ENCODE results near the gene TP53I11. TPM values are rescaled to one million over a fixed set of nuclear protein-coding genes. Genes with fewer than 3 reads are reported as not detected.

TP53I11 gene
- total RNA-seq, 1 experiment from 2014 or later: 42.4 TPM

DNA sequence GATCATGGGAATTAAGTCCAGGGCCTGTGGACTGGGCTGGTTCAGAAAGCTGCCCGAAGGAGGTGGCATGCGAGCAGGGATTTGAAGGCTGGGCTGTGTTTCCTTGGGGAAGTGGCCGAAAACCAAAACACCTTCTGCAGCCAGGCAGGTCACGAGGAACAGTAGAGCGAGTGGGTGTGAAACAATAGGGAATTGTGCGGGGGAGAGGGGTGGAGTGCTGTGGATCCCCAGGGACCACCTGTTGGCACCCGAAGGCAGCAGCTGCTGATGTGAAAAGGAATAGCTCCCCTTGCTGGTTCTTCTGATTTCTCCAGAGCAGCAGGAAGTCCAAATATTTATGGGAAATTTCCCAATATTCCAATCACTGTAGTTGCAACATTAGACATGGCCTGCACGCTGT lies 24.6 kb downstream of the TP53I11 start:
- DNase-seq (ENCODE audit: low spot score) (no peak), ATAC-seq (no peak)
- no peak overlapping the region for H3K4me3 Mint-ChIP-seq
- peaks cover 23% of the 10 kb centered on the region for H3K4me1 Mint-ChIP-seq
- H3K36me3 Mint-ChIP-seq: peaks cover 8% of the 10 kb centered on the region
- ChIA-PET CTCF (interaction anchor here (1.1 to 8.3 kb wide), 11 partner anchors 12 to 319 kb away, joined by 3 to 221 read pairs (median 12); no protein-coding TSS in a partner anchor), POLR2A (no interaction called here)
- H3K27me3 Mint-ChIP-seq (ENCODE audit: low read depth): no peaks in the 10 kb centered on the region; the same call in 1 of the 2 replicates
- H3K27ac Mint-ChIP-seq: peak overlapping the region; percentile 12
- TF ChIP-seq MYBL2 (CRISPR knock-in tag; IDR thresholded peaks at IDR 0.05): no peak
- no peak for TF ChIP-seq ZBTB21 (CRISPR knock-in tag; IDR thresholded peaks at IDR 0.05; ENCODE audit: borderline replicate concordance)
- TF ChIP-seq, protein P1, sequence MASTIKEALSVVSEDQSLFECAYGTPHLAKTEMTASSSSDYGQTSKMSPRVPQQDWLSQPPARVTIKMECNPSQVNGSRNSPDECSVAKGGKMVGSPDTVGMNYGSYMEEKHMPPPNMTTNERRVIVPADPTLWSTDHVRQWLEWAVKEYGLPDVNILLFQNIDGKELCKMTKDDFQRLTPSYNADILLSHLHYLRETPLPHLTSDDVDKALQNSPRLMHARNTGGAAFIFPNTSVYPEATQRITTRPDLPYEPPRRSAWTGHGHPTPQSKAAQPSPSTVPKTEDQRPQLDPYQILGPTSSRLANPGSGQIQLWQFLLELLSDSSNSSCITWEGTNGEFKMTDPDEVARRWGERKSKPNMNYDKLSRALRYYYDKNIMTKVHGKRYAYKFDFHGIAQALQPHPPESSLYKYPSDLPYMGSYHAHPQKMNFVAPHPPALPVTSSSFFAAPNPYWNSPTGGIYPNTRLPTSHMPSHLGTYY (CRISPR knock-in tag; IDR thresholded peaks at IDR 0.05): no peak
- no peak for TF ChIP-seq TEAD1 (CRISPR knock-in tag; IDR thresholded peaks at IDR 0.05)
- H3K9me3 Mint-ChIP-seq: no peaks in the 10 kb centered on the region

DNA sequence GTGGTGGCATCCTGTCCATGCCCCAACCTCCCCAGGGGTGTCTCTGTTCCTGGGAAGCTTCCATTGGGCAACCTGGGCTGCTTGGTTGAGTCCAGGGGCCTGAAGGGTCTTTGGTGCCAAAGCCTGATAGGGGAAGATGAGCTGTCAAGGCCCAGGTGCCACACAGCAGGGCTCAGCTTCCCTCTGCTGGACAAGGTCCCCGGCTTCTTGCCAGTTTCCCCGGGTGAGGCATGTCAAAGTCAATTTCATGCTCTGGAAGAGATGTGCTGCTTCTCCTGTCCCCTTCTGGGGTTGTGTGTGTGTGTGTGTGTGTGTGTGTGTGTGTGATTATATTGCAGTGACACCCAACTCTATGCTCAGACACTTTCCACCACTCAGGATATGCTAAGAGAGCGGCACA lies 26.9 kb downstream of the TP53I11 start:
- ATAC-seq (no peak), DNase-seq (ENCODE audit: low spot score) (no peak)
- no peaks in the 10 kb centered on the region for H3K9me3 Mint-ChIP-seq
- H3K27me3 Mint-ChIP-seq (ENCODE audit: low read depth): no peaks in the 10 kb centered on the region
- H3K36me3 Mint-ChIP-seq: no peaks in the 10 kb centered on the region
- no peak overlapping the region for H3K27ac Mint-ChIP-seq
- H3K4me1 Mint-ChIP-seq: peaks cover 10% of the 10 kb centered on the region
- CTCF ChIA-PET: interaction anchor here (1.1 to 1.4 kb wide), 2 partner anchors 12 to 13 kb away, joined by 5 to 8 read pairs; no protein-coding TSS in a partner anchor
- H3K4me3 Mint-ChIP-seq: no peak overlapping the region
- POLR2A ChIA-PET: no interaction called here
- TF ChIP-seq ZNF416 (CRISPR knock-in tag; IDR thresholded peaks at IDR 0.05) (no peak), FOXP1 (CRISPR knock-in tag; IDR thresholded peaks at IDR 0.05; ENCODE audit: borderline replicate concordance) (no peak), TP53 (CRISPR knock-in tag; IDR thresholded peaks at IDR 0.05) (no peak), ELF4 (CRISPR knock-in tag; IDR thresholded peaks at IDR 0.05; ENCODE audit: low read depth) (no peak), HMGA2 (CRISPR knock-in tag; IDR thresholded peaks at IDR 0.05) (no peak), ZNF121 (CRISPR knock-in tag; IDR thresholded peaks at IDR 0.05) (no peak), CBFB (CRISPR knock-in tag; IDR thresholded peaks at IDR 0.05; ENCODE audit: low read depth) (no peak)
- TF ChIP-seq, protein P2, sequence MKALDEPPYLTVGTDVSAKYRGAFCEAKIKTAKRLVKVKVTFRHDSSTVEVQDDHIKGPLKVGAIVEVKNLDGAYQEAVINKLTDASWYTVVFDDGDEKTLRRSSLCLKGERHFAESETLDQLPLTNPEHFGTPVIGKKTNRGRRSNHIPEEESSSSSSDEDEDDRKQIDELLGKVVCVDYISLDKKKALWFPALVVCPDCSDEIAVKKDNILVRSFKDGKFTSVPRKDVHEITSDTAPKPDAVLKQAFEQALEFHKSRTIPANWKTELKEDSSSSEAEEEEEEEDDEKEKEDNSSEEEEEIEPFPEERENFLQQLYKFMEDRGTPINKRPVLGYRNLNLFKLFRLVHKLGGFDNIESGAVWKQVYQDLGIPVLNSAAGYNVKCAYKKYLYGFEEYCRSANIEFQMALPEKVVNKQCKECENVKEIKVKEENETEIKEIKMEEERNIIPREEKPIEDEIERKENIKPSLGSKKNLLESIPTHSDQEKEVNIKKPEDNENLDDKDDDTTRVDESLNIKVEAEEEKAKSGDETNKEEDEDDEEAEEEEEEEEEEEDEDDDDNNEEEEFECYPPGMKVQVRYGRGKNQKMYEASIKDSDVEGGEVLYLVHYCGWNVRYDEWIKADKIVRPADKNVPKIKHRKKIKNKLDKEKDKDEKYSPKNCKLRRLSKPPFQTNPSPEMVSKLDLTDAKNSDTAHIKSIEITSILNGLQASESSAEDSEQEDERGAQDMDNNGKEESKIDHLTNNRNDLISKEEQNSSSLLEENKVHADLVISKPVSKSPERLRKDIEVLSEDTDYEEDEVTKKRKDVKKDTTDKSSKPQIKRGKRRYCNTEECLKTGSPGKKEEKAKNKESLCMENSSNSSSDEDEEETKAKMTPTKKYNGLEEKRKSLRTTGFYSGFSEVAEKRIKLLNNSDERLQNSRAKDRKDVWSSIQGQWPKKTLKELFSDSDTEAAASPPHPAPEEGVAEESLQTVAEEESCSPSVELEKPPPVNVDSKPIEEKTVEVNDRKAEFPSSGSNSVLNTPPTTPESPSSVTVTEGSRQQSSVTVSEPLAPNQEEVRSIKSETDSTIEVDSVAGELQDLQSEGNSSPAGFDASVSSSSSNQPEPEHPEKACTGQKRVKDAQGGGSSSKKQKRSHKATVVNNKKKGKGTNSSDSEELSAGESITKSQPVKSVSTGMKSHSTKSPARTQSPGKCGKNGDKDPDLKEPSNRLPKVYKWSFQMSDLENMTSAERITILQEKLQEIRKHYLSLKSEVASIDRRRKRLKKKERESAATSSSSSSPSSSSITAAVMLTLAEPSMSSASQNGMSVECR (CRISPR knock-in tag; IDR thresholded peaks at IDR 0.05; ENCODE audit: borderline replicate concordance): no peak
- TF ChIP-seq, protein P3, sequence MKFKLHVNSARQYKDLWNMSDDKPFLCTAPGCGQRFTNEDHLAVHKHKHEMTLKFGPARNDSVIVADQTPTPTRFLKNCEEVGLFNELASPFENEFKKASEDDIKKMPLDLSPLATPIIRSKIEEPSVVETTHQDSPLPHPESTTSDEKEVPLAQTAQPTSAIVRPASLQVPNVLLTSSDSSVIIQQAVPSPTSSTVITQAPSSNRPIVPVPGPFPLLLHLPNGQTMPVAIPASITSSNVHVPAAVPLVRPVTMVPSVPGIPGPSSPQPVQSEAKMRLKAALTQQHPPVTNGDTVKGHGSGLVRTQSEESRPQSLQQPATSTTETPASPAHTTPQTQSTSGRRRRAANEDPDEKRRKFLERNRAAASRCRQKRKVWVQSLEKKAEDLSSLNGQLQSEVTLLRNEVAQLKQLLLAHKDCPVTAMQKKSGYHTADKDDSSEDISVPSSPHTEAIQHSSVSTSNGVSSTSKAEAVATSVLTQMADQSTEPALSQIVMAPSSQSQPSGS (CRISPR knock-in tag; IDR thresholded peaks at IDR 0.05; ENCODE audit: borderline replicate concordance, low read depth): no peak
- TF ChIP-seq, protein P4, sequence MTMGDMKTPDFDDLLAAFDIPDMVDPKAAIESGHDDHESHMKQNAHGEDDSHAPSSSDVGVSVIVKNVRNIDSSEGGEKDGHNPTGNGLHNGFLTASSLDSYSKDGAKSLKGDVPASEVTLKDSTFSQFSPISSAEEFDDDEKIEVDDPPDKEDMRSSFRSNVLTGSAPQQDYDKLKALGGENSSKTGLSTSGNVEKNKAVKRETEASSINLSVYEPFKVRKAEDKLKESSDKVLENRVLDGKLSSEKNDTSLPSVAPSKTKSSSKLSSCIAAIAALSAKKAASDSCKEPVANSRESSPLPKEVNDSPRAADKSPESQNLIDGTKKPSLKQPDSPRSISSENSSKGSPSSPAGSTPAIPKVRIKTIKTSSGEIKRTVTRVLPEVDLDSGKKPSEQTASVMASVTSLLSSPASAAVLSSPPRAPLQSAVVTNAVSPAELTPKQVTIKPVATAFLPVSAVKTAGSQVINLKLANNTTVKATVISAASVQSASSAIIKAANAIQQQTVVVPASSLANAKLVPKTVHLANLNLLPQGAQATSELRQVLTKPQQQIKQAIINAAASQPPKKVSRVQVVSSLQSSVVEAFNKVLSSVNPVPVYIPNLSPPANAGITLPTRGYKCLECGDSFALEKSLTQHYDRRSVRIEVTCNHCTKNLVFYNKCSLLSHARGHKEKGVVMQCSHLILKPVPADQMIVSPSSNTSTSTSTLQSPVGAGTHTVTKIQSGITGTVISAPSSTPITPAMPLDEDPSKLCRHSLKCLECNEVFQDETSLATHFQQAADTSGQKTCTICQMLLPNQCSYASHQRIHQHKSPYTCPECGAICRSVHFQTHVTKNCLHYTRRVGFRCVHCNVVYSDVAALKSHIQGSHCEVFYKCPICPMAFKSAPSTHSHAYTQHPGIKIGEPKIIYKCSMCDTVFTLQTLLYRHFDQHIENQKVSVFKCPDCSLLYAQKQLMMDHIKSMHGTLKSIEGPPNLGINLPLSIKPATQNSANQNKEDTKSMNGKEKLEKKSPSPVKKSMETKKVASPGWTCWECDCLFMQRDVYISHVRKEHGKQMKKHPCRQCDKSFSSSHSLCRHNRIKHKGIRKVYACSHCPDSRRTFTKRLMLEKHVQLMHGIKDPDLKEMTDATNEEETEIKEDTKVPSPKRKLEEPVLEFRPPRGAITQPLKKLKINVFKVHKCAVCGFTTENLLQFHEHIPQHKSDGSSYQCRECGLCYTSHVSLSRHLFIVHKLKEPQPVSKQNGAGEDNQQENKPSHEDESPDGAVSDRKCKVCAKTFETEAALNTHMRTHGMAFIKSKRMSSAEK (CRISPR knock-in tag; IDR thresholded peaks at IDR 0.05; ENCODE audit: borderline replicate concordance): no peak
- TF ChIP-seq, protein P5, sequence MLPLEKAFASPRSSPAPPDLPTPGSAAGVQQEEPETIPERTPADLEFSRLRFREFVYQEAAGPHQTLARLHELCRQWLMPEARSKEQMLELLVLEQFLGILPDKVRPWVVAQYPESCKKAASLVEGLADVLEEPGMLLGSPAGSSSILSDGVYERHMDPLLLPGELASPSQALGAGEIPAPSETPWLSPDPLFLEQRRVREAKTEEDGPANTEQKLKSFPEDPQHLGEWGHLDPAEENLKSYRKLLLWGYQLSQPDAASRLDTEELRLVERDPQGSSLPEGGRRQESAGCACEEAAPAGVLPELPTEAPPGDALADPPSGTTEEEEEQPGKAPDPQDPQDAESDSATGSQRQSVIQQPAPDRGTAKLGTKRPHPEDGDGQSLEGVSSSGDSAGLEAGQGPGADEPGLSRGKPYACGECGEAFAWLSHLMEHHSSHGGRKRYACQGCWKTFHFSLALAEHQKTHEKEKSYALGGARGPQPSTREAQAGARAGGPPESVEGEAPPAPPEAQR (CRISPR knock-in tag; IDR thresholded peaks at IDR 0.05): no peak
